Measurements from ENCODE around the gene TMEM108.

Gene TMEM108

GRCh38 chr3:133181392-133182150, 143.4 kb downstream of the TMEM108 start:
- no peak overlapping the region for H3K27ac ChIP-seq
- no peak for TF ChIP-seq ZFX (IDR thresholded peaks at IDR 0.05)
- no peak for TF ChIP-seq CTCF (conservative IDR thresholded peaks at IDR 0.05)

- no peak overlapping the region for H3K27ac ChIP-seq
- no peak for TF ChIP-seq ZFX (IDR thresholded peaks at IDR 0.05)
- no peak for TF ChIP-seq CTCF (conservative IDR thresholded peaks at IDR 0.05)
These were observed 149.7 kb downstream of the TMEM108 start for GRCh38 chr3:133187870-133188379.

- peak overlapping the region; percentile 60; the same call in 1 of the 2 replicates for H3K27ac ChIP-seq
- TF ChIP-seq ZFX (IDR thresholded peaks at IDR 0.05) = no peak
- no peak for TF ChIP-seq CTCF (conservative IDR thresholded peaks at IDR 0.05)
These were observed 150.8 kb downstream of the TMEM108 start for GRCh38 chr3:133188996-133189395.

- no peak overlapping the region for H3K27ac ChIP-seq
- TF ChIP-seq ZFX (IDR thresholded peaks at IDR 0.05) (no peak), CTCF (conservative IDR thresholded peaks at IDR 0.05) (no peak)
These were observed 151.7 kb downstream of the TMEM108 start for GRCh38 chr3:133189893-133190292.

- H3K27ac ChIP-seq = no peak overlapping the region; the same call in 1 of the 2 replicates
- no peak for TF ChIP-seq CTCF (conservative IDR thresholded peaks at IDR 0.05)
- no peak for TF ChIP-seq ZFX (IDR thresholded peaks at IDR 0.05)
These were observed 153.6 kb downstream of the TMEM108 start for GRCh38 chr3:133191818-133192217.

GRCh38 chr3:133192363-133192945, 154.3 kb downstream of the TMEM108 start:
- no peak for TF ChIP-seq ZFX (IDR thresholded peaks at IDR 0.05)
- H3K27ac ChIP-seq = no peak overlapping the region

- no peak overlapping the region for H3K27ac ChIP-seq
- TF ChIP-seq CTCF (conservative IDR thresholded peaks at IDR 0.05) (no peak), ZFX (IDR thresholded peaks at IDR 0.05) (no peak)
These were observed 154.8 kb downstream of the TMEM108 start for GRCh38 chr3:133192967-133193366.
